ENCODE measurements around the gene ERG. TPM values are rescaled to one million over a fixed set of nuclear protein-coding genes. Genes with fewer than 3 reads are reported as not detected.

ERG gene
- total and polyA plus RNA-seq, 2 experiments from 2014 or later: 0.14 to 0.44 TPM

GRCh38 chr21:38389354-38389676 is 109.0 kb downstream of the ERG start:
- no peak overlapping the region for H3K4me3 Mint-ChIP-seq
- Histone ChIP-seq H3K4me2 (no peak overlapping the region), H3F3A (replicated peaks; ENCODE audit: low read depth) (no peaks in the 10 kb centered on the region), H3K27ac (ENCODE audit: low read depth) (no peak overlapping the region), H3K4me3 (no peak overlapping the region), H3K4me1 (ENCODE audit: insufficient read depth) (peaks cover 9% of the 10 kb centered on the region), H2AFZ (no peak overlapping the region), H3K27me3 (ENCODE audit: insufficient read depth) (no peaks in the 10 kb centered on the region), H3K36me3 (ENCODE audit: insufficient read depth) (no peaks in the 10 kb centered on the region), H3K79me2 (replicated peaks; ENCODE audit: insufficient read depth) (no peaks in the 10 kb centered on the region), H4K20me1 (replicated peaks; ENCODE audit: insufficient read depth) (no peaks in the 10 kb centered on the region), H3K9me2 (ENCODE audit: insufficient read depth) (0 out of 2 replicates have a peak, but pooled peaks cover 4% of the 10 kb centered on the region)
- no peak overlapping the region for H3K27ac Mint-ChIP-seq
- DNase-seq (ENCODE audit: low spot score) (no peak), ATAC-seq (no peak)
- H3K36me3 Mint-ChIP-seq (ENCODE audit: low read depth): peaks cover 2% of the 10 kb centered on the region; the same call in 1 of the 3 replicates
- H3K4me1 Mint-ChIP-seq: peaks cover 10% of the 10 kb centered on the region; the same call in 2 of the 3 replicates
- TF ChIP-seq ZNF331 (CRISPR knock-in tag; IDR thresholded peaks at IDR 0.05; ENCODE audit: low read depth) (no peak), ZNF462 (CRISPR knock-in tag; IDR thresholded peaks at IDR 0.05) (no peak), CREB1 (CRISPR knock-in tag; IDR thresholded peaks at IDR 0.05; ENCODE audit: low read depth) (no peak), CTCF (conservative IDR thresholded peaks at IDR 0.05; ENCODE audit: low read depth in 2 of 2) (no peak), JUNB (IDR thresholded peaks at IDR 0.05; ENCODE audit: unreplicated experiment) (no peak), POLR2AphosphoS5 (IDR thresholded peaks at IDR 0.05; ENCODE audit: low read depth) (no peak), EZH2phosphoT487 (IDR thresholded peaks at IDR 0.05; ENCODE audit: unreplicated experiment) (no peak), ZNF114 (CRISPR knock-in tag; IDR thresholded peaks at IDR 0.05) (no peak), EZH2 (IDR thresholded peaks at IDR 0.05; ENCODE audit: low read depth, unreplicated experiment) (no peak), STAT1 (IDR thresholded peaks at IDR 0.05; ENCODE audit: unreplicated experiment) (no peak), NANOG (IDR thresholded peaks at IDR 0.05; ENCODE audit: borderline replicate concordance) (no peak), ETS1 (IDR thresholded peaks at IDR 0.05) (no peak)
- TF ChIP-seq, protein P1, sequence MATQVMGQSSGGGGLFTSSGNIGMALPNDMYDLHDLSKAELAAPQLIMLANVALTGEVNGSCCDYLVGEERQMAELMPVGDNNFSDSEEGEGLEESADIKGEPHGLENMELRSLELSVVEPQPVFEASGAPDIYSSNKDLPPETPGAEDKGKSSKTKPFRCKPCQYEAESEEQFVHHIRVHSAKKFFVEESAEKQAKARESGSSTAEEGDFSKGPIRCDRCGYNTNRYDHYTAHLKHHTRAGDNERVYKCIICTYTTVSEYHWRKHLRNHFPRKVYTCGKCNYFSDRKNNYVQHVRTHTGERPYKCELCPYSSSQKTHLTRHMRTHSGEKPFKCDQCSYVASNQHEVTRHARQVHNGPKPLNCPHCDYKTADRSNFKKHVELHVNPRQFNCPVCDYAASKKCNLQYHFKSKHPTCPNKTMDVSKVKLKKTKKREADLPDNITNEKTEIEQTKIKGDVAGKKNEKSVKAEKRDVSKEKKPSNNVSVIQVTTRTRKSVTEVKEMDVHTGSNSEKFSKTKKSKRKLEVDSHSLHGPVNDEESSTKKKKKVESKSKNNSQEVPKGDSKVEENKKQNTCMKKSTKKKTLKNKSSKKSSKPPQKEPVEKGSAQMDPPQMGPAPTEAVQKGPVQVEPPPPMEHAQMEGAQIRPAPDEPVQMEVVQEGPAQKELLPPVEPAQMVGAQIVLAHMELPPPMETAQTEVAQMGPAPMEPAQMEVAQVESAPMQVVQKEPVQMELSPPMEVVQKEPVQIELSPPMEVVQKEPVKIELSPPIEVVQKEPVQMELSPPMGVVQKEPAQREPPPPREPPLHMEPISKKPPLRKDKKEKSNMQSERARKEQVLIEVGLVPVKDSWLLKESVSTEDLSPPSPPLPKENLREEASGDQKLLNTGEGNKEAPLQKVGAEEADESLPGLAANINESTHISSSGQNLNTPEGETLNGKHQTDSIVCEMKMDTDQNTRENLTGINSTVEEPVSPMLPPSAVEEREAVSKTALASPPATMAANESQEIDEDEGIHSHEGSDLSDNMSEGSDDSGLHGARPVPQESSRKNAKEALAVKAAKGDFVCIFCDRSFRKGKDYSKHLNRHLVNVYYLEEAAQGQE (IDR thresholded peaks at IDR 0.05; ENCODE audit: unreplicated experiment): no peak
- H3K27me3 Mint-ChIP-seq (ENCODE audit: insufficient read depth, low read depth, poor library complexity): no peaks in the 10 kb centered on the region
- no peaks in the 10 kb centered on the region for H3K9me3 Mint-ChIP-seq
